HUDEP-2 (cell line): ENCODE measurements around the gene PLA2G4E.

ENCODE experiments used
- DNase-seq, 76 experiments: peaks; one replicate each; lab custom pipeline; 2025; ENCODE audit not compliant: unreplicated experiment in 76 of 76; lab: John Stamatoyannopoulos, UW

Gene PLA2G4E

DNA sequence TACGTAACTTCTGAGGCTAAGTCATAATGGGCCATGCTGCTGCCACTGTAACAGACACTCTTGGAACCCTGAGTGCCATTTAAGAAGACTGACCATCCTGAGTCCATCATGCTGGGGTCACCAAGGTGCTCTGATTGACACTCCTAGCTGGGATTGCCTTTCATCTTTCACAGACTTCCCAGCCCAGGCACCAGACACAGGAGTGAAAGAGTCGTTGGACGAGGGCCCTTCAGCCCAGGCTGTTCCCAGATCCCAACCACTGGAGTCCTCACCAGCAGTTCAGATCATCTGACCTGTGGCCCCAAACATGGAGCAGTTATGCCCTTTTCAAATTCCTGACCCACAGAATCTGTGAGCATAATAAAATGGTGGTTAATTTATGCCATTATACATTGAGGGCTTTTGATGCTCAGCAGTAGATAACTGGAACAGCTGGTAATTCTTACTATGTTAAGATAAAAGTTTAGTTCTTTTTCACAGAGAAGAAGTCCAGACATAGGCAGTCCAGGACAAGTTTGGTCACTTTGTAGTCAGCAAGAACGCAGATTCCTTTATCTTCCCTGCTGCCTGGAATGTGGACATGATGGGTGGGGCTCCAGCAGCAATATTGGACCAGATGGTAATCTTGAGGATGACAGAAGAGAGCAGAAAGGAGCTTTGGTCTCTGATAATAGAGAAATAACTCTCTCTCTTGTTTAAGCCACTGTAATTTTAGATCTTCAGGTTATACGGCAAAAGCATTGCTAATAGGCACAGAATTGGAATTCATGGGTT, 41.2 kb downstream of the PLA2G4E start:
- DNase-seq = peak in 2 of 76 experiments; percentile 3 to 11

DNA sequence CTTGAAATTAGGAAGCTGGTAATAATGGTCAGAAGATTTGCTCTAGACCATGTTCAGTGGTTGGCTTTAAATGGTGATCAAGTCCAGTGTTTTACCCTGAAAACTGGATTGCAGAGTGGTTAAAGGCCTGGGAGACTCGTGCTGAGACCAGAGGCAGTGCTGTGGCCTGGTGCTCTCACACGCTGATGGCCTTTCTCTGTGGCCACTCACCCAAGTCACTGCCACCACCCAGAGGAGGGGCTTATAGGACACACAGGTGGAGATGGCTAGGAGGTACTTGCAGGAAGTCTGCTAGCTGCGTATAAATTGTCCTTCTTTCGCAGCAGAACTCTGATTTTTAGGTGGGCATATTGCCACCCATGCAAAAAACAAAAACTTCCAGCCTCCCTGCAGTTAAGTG, 42.3 kb downstream of the PLA2G4E start:
- no peak for DNase-seq

DNA sequence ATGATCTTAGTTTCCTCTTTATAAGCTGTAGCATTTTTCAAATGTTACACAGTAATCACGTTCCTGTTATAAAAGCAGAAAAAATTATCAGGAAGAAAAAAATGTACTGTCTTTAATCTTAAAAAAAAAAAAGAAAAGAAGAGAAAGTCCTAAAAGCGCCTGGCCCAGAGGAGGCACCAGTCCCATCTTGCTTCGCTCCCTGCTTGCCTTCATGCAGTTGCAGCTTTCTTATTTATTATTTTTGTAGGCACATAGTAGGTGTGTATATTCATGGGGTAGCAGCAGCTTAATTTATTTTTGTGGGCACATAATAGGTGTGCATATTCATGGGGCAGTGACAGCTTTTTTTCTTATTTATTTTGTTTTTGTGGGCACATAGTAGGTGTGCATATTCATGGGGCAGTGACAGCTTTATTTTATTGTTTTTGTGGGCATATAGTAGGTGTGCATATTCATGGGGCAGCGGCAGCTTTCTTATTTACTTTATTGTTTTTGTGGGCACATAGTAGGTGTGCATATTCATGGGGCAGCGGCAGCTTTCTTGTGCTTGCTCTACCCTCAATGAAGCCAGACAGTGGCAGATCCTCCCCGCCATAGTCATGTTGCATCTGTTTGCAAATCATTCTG, 43.0 kb downstream of the PLA2G4E start:
- DNase-seq = no peak

DNA sequence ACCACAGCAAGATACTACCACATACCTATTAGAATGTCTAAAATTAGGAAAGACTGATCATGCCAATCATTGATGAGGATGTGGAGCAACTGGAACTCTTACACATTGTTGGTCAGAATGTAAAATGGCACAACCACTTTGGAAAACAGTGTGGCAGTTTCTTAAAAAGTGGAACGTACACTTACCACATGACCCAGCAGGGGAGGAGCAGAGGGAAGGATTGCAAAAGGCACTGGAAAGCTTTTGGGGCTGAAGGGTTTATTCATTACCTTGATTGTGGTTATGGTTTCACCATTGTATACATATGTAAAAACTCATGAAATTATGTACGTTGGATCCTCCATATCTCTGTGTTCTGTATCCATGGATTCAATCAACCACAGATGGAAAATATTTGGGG, 45.2 kb downstream of the PLA2G4E start:
- no peak for DNase-seq

DNA sequence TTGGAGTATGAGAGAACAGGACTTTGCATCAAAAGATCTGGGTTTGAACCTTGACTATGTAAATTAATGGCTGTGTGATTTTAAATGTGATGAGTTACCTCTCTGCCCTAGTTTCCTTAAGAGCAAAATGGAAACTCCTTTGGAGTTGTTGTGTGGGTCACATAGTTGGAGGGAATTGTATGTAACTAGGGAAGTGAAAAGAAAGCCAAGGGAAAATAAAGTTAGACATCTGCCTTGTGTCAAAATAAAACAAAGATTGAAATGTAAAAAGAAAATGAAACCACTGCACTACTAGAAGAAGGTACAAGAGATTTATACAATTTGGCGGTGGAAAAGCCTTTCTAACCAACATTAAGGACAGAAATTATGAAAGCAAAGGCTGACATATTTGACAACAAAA, 46.8 kb downstream of the PLA2G4E start:
- no peak for DNase-seq

DNA sequence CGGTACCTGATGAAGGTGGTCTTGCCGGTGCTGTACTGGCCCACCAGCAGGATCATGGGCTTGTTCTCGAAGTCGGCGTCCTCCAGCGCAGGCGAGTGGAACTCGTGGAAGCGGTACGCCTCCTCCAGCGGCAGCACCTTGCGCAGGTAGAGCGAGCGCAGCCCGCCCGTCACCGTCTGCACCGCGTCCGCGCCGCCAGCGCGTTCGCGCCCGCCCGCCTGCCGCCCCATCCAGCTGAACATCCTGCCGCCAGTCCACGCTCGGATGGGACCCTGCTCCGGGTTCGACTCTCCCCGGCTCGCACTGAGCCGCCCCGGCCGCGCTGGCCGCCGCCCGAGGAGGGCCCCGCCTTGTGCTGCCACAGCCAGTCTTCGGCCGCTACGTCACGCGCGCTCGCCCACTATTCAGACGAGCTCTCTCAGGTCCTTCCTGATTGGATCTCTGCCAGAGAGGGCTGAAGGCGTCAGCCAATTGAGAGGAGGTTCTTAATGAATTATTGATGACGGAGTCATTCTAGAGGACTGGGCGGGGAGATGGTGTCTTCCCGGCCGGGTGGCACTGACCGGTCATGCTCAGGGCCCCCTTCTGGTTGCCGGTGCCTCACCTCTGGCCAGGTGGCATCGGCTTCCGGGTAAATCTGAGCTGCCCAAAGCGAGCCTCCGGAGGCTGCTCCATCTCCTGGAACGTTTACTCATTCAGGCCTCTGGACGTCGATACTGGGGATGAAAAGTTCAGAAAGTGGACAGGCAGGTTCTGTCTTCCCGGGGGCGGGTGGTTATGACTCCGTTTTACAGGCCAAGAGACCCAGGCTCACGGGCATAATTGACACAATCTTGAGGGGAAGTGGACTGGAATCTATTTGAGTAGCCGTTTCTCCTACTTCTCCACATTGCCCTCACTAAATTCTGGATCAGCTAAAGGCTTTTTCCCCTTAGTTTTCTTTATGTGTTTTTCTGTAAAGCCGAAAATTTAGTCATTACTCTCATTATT, 48.3 kb downstream of the PLA2G4E start, which contains the start of gene EHD4:
EHD4 (minus strand) TSS at position 305 of the 990 bp plus-strand sequence; CDS start at position 242, 63 bp downstream.
- peak in 75 of 76 experiments; percentile 62 to 99 (median 94) for DNase-seq

DNA sequence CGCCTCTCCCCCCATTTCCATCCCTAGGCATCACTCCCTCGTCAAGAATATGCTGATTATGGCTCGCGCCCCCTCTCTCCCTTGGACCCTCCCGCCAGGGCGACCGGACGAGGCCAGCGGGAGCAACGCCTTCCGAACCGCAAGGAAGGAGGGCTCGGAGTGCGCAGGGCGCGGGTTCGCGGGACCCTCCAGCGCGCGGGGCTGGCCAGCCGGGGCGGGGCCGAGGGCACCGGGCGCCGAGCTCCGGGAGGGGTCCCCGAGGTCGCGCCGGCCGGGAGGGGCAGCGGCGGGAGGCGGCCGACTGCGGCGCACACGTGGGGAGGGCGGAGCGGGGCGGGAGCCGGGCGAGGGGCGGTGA, 49.0 kb downstream of the PLA2G4E start:
- no peak for DNase-seq

DNA sequence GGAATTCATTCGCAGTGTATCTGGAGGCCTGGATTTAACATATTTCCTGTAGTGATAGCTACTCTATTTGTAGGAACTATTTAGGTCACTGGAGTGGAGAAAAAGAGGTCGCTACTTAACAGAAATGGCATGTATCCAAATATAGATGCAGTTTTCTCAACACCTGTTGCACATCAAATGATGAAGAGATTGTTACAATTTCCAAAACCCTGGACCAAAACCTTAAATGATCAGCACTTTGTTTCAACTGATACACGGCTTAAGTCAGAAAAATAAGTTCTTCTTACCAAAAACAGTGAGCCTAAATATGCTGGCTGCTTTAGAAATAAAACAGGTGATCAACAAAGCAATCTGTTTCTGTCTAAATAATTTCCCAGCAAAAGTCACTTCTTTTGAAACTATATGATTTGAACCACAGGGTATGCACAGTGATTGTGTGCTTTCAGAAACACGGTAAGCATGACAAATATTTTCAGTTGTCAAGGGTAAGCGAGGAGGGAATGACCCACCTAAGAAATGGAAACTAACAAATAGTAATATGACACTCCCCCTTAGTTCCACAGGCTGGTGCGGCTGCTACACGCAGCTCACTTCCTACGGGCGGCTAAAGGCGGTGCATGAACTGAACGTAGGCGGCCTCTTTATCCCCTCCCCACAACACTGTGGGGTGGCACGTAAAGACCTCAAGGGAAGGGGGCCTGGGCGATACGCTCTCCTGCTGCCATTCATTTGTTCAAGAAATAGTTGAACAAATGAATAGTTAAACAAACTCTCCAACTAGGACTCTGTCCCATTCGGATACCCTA, 49.5 kb downstream of the PLA2G4E start:
- peak in 14 of 76 experiments; percentile 4 to 36 (median 14) for DNase-seq

DNA sequence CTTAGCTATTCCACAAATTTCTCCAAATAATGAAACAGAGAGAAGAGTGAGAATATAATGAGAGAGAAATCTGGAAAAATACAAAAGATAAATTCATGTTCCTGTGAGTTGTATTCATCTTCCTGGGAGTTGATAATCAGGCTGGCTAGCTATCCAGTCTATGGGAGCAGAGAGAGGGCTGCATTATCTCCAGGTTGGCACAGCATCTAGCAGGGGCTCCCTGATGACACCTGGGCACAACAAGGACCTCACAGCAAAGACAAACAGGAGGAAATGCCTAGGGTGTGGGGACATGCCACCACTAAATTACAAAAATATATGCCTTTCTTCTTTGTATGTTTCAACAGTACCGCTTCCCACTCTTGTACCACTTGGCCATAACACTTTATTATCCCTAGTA, 50.4 kb downstream of the PLA2G4E start:
- no peak for DNase-seq

DNA sequence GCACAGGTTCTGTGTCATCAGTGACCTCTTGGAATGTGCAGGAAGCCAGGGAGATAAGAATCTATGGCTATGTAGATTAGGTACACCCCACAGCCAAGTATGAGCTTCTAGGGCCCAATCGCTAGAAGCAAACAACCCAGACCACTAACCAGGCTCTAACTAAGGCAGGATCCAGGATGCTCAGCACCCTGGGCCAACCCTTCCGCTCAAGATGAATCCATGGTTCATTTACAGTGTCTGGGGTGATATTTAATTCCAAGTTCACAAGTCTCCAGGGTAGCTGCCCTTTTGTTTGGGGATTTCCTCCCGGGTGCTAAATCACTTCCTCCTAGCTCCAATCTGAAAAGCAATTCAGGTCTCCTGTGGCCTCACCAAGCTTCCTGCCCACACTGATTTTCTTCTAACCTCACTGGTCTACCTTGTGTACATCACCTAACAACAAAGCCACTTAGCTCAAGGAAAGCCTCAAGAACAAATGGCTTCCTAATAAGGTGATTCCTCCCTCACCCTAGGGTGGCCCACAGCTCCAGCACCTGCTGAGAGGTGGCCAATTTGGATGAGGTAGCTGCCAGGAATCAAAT, 50.9 kb downstream of the PLA2G4E start:
- DNase-seq = no peak

DNA sequence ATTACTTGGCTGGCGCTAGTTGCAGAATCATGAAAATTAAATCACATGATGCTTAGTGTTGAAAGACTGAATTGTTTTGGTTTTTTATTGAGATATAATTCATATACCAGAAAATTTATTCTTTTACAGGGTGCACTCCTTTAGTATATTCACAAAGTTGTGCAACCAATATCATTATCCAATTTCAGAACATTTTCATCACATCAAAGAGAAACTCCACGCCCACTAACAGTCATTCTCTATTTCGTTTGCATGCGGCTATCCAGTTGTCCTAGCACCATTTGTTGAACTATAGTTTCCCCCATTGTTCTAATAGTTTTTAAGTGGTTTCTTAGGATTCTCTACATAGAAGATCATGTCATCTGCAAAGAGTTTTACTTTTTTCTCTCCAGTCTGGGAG, 52.1 kb downstream of the PLA2G4E start:
- no peak for DNase-seq

DNA sequence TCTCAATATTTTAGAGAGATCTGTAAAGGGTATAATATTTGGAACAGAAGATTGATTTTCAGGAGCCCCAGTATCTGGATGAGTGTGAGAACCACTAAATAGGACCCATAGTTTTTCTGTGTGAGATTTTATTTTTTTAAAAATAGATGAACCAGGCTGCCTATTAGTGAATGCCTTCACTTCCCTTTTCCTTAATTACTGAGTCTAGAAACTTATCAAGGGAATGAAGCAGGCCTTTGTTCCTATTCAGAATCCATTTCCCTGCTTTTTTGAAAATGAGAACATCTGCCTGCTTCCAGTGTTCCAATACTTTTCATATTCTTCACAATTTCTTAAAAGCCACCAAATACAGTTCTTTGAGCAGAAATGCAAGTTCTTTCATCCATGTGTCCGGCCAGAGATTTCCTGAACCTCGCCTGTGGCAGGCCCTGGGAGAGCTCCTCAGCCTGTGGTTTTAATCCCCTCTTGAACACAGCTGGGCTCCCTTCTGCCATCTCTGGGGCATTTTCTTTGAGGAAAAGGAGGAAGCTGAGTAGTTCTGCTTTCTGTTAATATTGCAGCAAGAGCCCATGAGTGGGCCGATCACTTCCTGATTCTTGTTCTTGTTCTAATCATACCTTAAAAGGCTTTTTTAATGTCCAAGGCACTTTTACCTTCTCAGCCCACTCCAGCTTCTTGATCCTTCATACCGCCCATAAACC, 53.2 kb downstream of the PLA2G4E start:
- DNase-seq = peak in 3 of 76 experiments; percentile 6 to 19 (median 9)

DNA sequence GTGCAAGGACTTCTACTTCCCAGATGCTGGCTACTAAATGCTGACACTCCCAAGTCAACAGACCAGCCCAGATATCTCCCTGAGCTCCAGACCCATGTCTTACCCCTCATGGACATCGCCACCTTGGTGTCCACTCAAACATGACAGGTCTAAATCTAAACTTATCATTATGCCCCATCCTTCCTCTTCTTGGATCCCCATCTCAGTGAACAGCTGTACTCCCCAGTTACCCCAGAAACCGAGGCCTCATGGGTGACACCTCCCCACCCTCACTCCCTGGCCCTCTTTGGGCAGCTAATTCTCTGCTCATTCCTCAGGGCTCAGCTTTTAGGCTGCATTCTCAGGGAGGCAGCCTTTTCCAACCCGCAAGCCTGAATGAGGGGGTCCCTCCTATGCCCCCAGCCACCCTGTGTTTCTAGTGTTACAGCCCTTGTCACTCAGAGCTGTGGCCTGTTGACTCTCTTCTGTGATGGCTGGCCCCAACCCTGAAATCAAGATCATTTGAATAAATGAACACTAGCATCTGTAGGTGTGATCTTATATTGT, 53.8 kb downstream of the PLA2G4E start:
- DNase-seq = no peak

DNA sequence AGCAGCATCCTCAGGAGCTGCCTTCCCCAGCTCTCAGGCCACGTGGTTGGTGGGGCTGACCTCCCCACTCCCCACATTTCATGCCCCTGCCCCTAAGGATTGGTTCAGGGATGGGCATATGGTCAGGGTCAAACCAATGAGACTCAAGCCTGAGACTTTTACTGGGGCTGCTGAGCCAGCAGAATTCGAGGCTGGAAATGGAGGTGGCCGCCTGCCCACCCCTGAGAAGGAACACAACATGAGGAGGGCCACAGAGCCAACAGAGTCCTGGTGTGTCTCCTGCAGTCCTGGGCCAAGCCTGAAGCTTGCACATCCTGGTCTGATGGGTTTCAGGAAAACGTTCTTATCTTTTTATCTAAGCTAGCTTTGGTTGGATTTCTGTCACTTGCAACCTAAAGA, 54.4 kb downstream of the PLA2G4E start:
- no peak for DNase-seq

DNA sequence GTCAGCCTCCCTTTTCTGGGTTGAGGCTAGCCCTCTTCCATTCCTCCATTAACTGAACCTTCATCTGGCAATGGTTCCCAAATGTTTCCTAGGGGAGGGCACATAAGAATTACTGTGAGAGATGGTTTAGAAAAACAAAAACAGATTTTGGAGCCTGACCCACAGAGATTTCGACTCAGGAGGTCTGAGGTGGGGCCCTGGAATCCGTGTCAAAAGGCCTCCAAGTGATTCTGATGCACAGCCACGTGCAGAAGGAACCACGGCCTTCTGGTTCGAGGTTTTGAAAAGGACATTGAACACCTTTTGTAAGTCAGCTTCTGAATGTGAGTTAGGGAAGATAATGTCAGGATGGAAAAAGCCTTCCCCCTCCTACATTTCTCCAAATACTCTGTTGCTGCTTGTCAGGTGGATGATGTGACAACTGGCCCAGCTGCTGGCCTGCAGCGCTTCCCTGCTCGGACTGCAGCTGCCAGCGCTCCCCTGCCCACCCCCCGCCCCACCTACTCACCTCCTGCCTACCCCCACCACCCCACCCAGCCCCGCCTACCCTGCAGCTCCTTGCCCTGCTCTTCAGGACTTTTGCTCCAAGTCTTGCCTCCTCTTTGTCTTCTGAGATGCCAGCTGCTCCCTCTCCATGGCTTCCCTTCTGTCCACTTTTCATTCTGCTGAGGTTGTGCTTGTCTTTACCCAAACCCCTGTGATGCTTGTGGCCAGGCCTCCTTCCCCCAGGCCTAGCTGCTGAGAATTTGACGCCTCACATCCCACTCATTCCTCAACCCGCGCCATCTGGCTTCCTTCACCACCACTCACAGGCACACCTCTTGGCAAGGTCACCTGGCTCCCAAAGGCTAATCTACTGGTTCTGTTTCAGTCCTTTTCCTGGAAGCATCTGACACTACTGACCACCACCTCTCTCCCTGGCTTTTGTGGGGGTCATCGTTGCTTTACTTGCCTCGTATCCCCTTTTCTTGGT, 55.1 kb downstream of the PLA2G4E start:
- no peak for DNase-seq

DNA sequence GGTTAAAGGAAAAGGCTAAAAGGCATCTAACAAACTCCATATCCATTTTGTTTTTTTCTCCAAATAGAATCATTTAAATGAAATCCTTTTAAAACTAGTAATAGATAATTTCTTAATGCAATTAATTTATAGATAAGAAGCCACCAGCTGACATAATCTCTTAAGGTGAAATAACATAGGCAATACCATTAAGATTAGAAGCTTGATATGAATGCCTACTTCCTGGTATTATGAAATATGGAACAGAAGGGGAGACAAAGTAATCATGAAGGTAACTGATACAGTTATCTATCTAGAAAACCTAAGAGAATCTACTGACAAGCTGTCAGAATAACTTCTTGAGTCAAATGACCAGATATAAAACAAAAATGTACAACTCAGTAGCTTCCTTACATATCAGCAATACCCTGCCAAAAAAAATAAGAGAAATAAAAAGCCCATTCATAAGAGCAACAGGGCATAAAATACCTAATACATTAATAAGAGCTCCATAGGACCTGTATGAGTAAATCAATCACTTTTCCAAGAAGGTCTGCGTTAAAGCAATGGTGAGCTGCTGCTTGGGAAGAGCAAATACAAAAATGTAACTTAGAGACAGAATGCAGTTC, 59.1 kb downstream of the PLA2G4E start:
- no peak for DNase-seq

DNA sequence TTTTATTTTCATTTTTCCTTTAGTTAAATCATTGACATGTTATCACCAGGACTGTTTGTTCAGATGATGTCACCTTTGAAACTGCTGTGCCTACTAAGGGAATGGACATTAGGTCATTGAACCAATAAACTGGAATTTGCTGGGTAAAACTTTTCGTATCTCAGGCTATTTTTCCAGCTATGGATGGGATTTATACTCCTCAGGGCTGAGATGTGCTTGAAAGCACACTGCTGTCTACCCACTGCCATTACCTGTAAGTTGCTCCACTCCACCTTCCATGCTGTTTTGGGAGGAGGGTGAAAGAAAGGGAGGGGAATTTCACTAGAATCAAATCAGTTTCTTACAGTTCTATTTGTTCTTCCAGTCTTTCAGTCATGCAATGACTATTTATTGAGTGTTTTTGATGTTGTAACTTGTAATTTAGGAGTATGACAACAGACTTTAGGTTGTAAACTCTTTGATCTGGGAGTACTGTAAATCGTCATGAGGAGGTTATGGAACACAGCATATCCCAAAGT, 59.8 kb downstream of the PLA2G4E start:
- no peak for DNase-seq
